ENCODE results near the gene CYP26C1.

DNA sequence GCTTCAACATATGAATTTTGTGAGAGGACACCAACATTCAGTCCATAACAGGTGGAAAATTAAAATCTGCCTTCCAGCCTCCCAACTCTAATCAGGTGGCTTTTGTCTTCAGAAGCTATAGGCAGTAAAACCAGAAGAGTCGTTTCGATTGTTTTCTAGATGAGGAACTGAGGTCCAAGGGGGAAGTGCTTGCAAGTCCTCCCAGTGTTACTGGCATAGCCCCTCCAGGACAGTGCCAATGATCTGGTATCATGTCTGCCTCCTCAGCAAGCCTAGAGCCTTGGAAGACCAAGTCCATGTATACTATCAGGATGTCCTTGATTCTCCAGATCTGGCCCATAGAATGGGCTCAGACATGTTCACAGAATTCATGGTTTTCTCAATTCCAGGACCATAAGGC, 30.0 kb downstream of the CYP26C1 start:
- TF ChIP-seq, protein P1, sequence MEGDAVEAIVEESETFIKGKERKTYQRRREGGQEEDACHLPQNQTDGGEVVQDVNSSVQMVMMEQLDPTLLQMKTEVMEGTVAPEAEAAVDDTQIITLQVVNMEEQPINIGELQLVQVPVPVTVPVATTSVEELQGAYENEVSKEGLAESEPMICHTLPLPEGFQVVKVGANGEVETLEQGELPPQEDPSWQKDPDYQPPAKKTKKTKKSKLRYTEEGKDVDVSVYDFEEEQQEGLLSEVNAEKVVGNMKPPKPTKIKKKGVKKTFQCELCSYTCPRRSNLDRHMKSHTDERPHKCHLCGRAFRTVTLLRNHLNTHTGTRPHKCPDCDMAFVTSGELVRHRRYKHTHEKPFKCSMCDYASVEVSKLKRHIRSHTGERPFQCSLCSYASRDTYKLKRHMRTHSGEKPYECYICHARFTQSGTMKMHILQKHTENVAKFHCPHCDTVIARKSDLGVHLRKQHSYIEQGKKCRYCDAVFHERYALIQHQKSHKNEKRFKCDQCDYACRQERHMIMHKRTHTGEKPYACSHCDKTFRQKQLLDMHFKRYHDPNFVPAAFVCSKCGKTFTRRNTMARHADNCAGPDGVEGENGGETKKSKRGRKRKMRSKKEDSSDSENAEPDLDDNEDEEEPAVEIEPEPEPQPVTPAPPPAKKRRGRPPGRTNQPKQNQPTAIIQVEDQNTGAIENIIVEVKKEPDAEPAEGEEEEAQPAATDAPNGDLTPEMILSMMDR (tag by site-specific recombination; IDR thresholded peaks at IDR 0.05): no peak
- TF ChIP-seq, protein P2, sequence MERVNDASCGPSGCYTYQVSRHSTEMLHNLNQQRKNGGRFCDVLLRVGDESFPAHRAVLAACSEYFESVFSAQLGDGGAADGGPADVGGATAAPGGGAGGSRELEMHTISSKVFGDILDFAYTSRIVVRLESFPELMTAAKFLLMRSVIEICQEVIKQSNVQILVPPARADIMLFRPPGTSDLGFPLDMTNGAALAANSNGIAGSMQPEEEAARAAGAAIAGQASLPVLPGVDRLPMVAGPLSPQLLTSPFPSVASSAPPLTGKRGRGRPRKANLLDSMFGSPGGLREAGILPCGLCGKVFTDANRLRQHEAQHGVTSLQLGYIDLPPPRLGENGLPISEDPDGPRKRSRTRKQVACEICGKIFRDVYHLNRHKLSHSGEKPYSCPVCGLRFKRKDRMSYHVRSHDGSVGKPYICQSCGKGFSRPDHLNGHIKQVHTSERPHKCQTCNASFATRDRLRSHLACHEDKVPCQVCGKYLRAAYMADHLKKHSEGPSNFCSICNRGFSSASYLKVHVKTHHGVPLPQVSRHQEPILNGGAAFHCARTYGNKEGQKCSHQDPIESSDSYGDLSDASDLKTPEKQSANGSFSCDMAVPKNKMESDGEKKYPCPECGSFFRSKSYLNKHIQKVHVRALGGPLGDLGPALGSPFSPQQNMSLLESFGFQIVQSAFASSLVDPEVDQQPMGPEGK (tag by site-specific recombination; IDR thresholded peaks at IDR 0.05): no peak
- TF ChIP-seq ZNF24 (tag by site-specific recombination; IDR thresholded peaks at IDR 0.05): no peak
- no peak for TF ChIP-seq ZBTB21 (tag by site-specific recombination; IDR thresholded peaks at IDR 0.05)
- TF ChIP-seq TRIM28 (IDR thresholded peaks at IDR 0.05; ENCODE audit: borderline replicate concordance, low read length): no peak
- TF ChIP-seq ZNF274 (IDR thresholded peaks at IDR 0.05; ENCODE audit: low read length): no peak
- no peak for TF ChIP-seq ZNF274 (tag by site-specific recombination; IDR thresholded peaks at IDR 0.05; ENCODE audit: borderline replicate concordance)
- no peak for TF ChIP-seq SETDB1 (IDR thresholded peaks at IDR 0.05; ENCODE audit: insufficient read length, low read length)
- TF ChIP-seq ZNF558 (tag by site-specific recombination; IDR thresholded peaks at IDR 0.05): no peak
- TF ChIP-seq, protein P3, sequence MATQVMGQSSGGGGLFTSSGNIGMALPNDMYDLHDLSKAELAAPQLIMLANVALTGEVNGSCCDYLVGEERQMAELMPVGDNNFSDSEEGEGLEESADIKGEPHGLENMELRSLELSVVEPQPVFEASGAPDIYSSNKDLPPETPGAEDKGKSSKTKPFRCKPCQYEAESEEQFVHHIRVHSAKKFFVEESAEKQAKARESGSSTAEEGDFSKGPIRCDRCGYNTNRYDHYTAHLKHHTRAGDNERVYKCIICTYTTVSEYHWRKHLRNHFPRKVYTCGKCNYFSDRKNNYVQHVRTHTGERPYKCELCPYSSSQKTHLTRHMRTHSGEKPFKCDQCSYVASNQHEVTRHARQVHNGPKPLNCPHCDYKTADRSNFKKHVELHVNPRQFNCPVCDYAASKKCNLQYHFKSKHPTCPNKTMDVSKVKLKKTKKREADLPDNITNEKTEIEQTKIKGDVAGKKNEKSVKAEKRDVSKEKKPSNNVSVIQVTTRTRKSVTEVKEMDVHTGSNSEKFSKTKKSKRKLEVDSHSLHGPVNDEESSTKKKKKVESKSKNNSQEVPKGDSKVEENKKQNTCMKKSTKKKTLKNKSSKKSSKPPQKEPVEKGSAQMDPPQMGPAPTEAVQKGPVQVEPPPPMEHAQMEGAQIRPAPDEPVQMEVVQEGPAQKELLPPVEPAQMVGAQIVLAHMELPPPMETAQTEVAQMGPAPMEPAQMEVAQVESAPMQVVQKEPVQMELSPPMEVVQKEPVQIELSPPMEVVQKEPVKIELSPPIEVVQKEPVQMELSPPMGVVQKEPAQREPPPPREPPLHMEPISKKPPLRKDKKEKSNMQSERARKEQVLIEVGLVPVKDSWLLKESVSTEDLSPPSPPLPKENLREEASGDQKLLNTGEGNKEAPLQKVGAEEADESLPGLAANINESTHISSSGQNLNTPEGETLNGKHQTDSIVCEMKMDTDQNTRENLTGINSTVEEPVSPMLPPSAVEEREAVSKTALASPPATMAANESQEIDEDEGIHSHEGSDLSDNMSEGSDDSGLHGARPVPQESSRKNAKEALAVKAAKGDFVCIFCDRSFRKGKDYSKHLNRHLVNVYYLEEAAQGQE (tag by site-specific recombination; IDR thresholded peaks at IDR 0.05): no peak
- no peak for TF ChIP-seq ZNF530 (tag by site-specific recombination; IDR thresholded peaks at IDR 0.05; ENCODE audit: low read depth)
- no peak for TF ChIP-seq YY1 (tag by site-specific recombination; IDR thresholded peaks at IDR 0.05)
